Sciatic nerve (tissue), 2 donors: Measurements from ENCODE around the gene RARA. TPM values are rescaled to one million over a fixed set of nuclear protein-coding genes. Genes with fewer than 3 reads are reported as not detected.

ENCODE experiments used
- ATAC-seq: fragments of 200-7000 bp; cut with Tn5 transposase; one replicate; pipeline ENCODE4 v1.9.1; 2020; ENCODE audit warnings: mild to moderate bottlenecking, moderate library complexity
- DNase-seq: peaks from one replicate; pipeline ENCODE4 v3.0.0-alpha.2; 2020; ENCODE audit warnings: low spot score
- intact Hi-C: fragments of 100-400 bp; cut with DNase I; formaldehyde crosslinking; loops from one replicate; pipeline ENCODE4 v1.14.2; 2022
- total RNA-seq: library from RNA; stranded (reverse); fragmentation: NEBNext Ultra II Directional; extraction: Animal tissue kit (Norgen Biotek cat#: 25700); gene quantifications from one replicate; pipeline ENCODE4 v1.2.1, GENCODE V29; 2021
- donor health status: DM: no; HTN: no; CAD: no.
- donor health status: DM: no; HTN: no; CAD: no.

Gene RARA
- total RNA-seq, 1 donor from 2014 or later: 74.4 TPM

GRCh38 chr17:40312893-40313667 lies 4.1 kb downstream of the RARA start:
- intact Hi-C loops: no loop called here
- DNase-seq (no peak), ATAC-seq (no peak)

GRCh38 chr17:40313668-40314583 lies 4.9 kb downstream of the RARA start:
- no peak for DNase-seq
- intact Hi-C loops: no loop called here
- no peak for ATAC-seq

- no peak for DNase-seq
- intact Hi-C loops: no loop called here
- ATAC-seq: no peak
Observed at GRCh38 chr17:40314584-40314956, 5.6 kb downstream of the RARA start.

- intact Hi-C loops: no loop called here
- DNase-seq: no peak
- ATAC-seq: no peak
Observed at GRCh38 chr17:40315206-40315605, 6.2 kb downstream of the RARA start.

GRCh38 chr17:40315678-40316570 lies 6.9 kb downstream of the RARA start:
- intact Hi-C loops: no loop called here
- ATAC-seq: no peak
- no peak for DNase-seq

- DNase-seq (no peak), ATAC-seq (peak; percentile 52)
- intact Hi-C loops: no loop called here
Observed at GRCh38 chr17:40316571-40317344, 7.8 kb downstream of the RARA start.

GRCh38 chr17:40317345-40317873 lies 8.4 kb downstream of the RARA start:
- ATAC-seq: peak; percentile 21
- DNase-seq: no peak
- intact Hi-C loops: no loop called here

GRCh38 chr17:40317880-40318829 lies 9.2 kb downstream of the RARA start:
- intact Hi-C loops: no loop called here
- ATAC-seq: peak; percentile 94
- peak; percentile 96 for DNase-seq

- ATAC-seq (no peak), DNase-seq (no peak)
- intact Hi-C loops: no loop called here
Observed at GRCh38 chr17:40318830-40319391, 9.9 kb downstream of the RARA start.

- DNase-seq: no peak
- intact Hi-C loops: no loop called here
- ATAC-seq: no peak
Observed at GRCh38 chr17:40319651-40320540, 10.9 kb downstream of the RARA start.

GRCh38 chr17:40320756-40321523 lies 12.0 kb downstream of the RARA start:
- ATAC-seq (peak; percentile 44), DNase-seq (peak; percentile 85)
- intact Hi-C loops: no loop called here

- ATAC-seq (no peak), DNase-seq (no peak)
- intact Hi-C loops: no loop called here
Observed at GRCh38 chr17:40321524-40321929, 12.5 kb downstream of the RARA start.

- intact Hi-C loops: no loop called here
- ATAC-seq: no peak
- no peak for DNase-seq
Observed at GRCh38 chr17:40321961-40322357, 13.0 kb downstream of the RARA start.

GRCh38 chr17:40322358-40323315 lies 13.7 kb downstream of the RARA start:
- DNase-seq (no peak), ATAC-seq (peak; percentile 34)
- intact Hi-C loops: no loop called here
